ENCODE measurements around the gene KRTAP9-7. TPM values are rescaled to one million over a fixed set of nuclear protein-coding genes. Genes with fewer than 3 reads are reported as not detected.

Gene KRTAP9-7
- total and polyA plus RNA-seq, 2 of the 4 experiments (the other 2 are of a cell fraction) = not detected

- Histone ChIP-seq H3K27me3 (ENCODE audit: control insufficient read depth, insufficient read depth, low read length) (peaks cover 4% of the 10 kb centered on the region; the same call in 1 of the 2 replicates), H2BK120ac (ENCODE audit: low read depth, low read length) (no peak overlapping the region), H2BK5ac (ENCODE audit: low read depth, low read length, poor library complexity, severe bottlenecking) (no peak overlapping the region), H3K4me3 (ENCODE audit: insufficient read depth, low read depth, low read length) (no peak overlapping the region), H3K79me1 (ENCODE audit: low read depth in 1 of 2, low read length in 2 of 2) (no peaks in the 10 kb centered on the region), H4K8ac (ENCODE audit: low read depth in 2 of 2, low read length in 2 of 2) (no peak overlapping the region), H3K27ac (ENCODE audit: insufficient read depth, low read length) (no peak overlapping the region), H3K4ac (ENCODE audit: low read depth, low read length) (no peak overlapping the region), H3K4me2 (ENCODE audit: low read depth, low read length) (no peak overlapping the region), H3K9ac (ENCODE audit: low read depth, low read length) (no peak overlapping the region), H3K36me3 (ENCODE audit: control insufficient read depth, insufficient read depth, low read length) (no peaks in the 10 kb centered on the region), H4K20me1 (ENCODE audit: insufficient read depth, low read length) (no peaks in the 10 kb centered on the region), H3K18ac (ENCODE audit: low read depth, low read length) (no peak overlapping the region), H2AK9ac (replicated peaks; ENCODE audit: low read depth, low read length, poor library complexity) (no peak overlapping the region), H3K14ac (replicated peaks; ENCODE audit: low read depth, low read length) (no peak overlapping the region; the same call in 1 of the 2 replicates), H4K91ac (ENCODE audit: insufficient read depth, low read depth, low read length) (no peak overlapping the region), H2AK5ac (ENCODE audit: low read depth, low read length) (no peak overlapping the region), H2BK15ac (ENCODE audit: low read depth, low read length) (no peak overlapping the region), H3K56ac (ENCODE audit: extremely low read depth, insufficient read depth, low read length) (no peak overlapping the region), H3K9me3 (ENCODE audit: control insufficient read depth, insufficient read depth, low read length) (no peaks in the 10 kb centered on the region), H3K9me1 (ENCODE audit: insufficient read depth, low read length) (no peaks in the 10 kb centered on the region; the same call in 1 of the 2 replicates), H3K4me1 (ENCODE audit: control insufficient read depth, insufficient read depth, low read length) (no peaks in the 10 kb centered on the region), H2AFZ (replicated peaks; ENCODE audit: low read length, poor library complexity) (no peak overlapping the region), H3K23ac (ENCODE audit: low read depth, low read length) (no peak overlapping the region), H2BK20ac (ENCODE audit: low read depth, low read length) (no peak overlapping the region), H4K5ac (ENCODE audit: low read depth, low read length) (no peak overlapping the region)
- intact Hi-C loops (cut with micrococcal nuclease) = no loop called here
- dilution Hi-C loops (cut with HindIII; ENCODE audit: low sequenced_read_pairs, unreplicated experiment) = no loop called here
- no peak for ATAC-seq (ENCODE audit: low read depth)
- CTCF ChIA-PET = no interaction called here
- in situ Hi-C loops (cut with MboI; ENCODE audit: low sequenced_read_pairs) = no loop called here
- POLR2A ChIA-PET (ENCODE audit: unreplicated experiment) = no interaction called here
- no peak for TF ChIP-seq ELK1 (IDR thresholded peaks at IDR 0.05; ENCODE audit: borderline replicate concordance, low read depth, low read length)
- no peak for TF ChIP-seq CTCF (conservative IDR thresholded peaks at IDR 0.05; ENCODE audit: low read depth, low read length)
- TF ChIP-seq FOS (IDR thresholded peaks at IDR 0.05; ENCODE audit: low read depth, low read length) = no peak
- no peak for TF ChIP-seq POLR2A (IDR thresholded peaks at IDR 0.05; ENCODE audit: low read depth, low read length)
- TF ChIP-seq BHLHE40 (IDR thresholded peaks at IDR 0.05; ENCODE audit: low read depth, low read length) = no peak
- no peak for TF ChIP-seq RFX5 (IDR thresholded peaks at IDR 0.05; ENCODE audit: low read depth, low read length)
- no peak for TF ChIP-seq NFE2L2 (IDR thresholded peaks at IDR 0.05; ENCODE audit: low read depth, low read length)
- no peak for TF ChIP-seq CEBPB (IDR thresholded peaks at IDR 0.05; ENCODE audit: low read depth, low read length)
- no peak for TF ChIP-seq USF2 (IDR thresholded peaks at IDR 0.05; ENCODE audit: low read depth, low read length)
- no peak for TF ChIP-seq RAD21 (IDR thresholded peaks at IDR 0.05; ENCODE audit: low read length)
- no peak for TF ChIP-seq SMC3 (IDR thresholded peaks at IDR 0.05; ENCODE audit: low read depth, low read length)
- TF ChIP-seq MAZ (IDR thresholded peaks at IDR 0.05; ENCODE audit: borderline replicate concordance, low read depth, low read length) = no peak
- no peak for TF ChIP-seq MAFK (IDR thresholded peaks at IDR 0.05; ENCODE audit: low read depth, low read length)
- TF ChIP-seq CHD1 (IDR thresholded peaks at IDR 0.05; ENCODE audit: low read depth, low read length) = no peak
- no peak for DNase-seq
- BruUV-seq (replicated peaks) = no TSS peak
- WGBS, 2 experiments (ENCODE audit: extremely low coverage in 2 of 2, insufficient read length in 1 of 2) = no CpG with 5 or more reads among the region's 6 CpGs
Observed at GRCh38 chr17:41226051-41226450, 49.4 kb upstream of the KRTAP9-7 start.
